ACC112 (cell line): ENCODE data around the gene ADGRV1.
"Not testable (repeated sequence)": the region's sequence is repeated elsewhere in the genome, so short reads cannot be mapped to it uniquely, and the experiment has no call there.

Experiments
- H2AFZ ChIP-seq: fragments of 200-600 bp; sonication (generic); one replicate; pipeline ENCODE4 v1.6.0; 2017; ENCODE audit warnings: antibody characterized with exemption, low read length; ENCODE audit not compliant: unreplicated experiment
- H3K27ac ChIP-seq: fragments of 200-600 bp; sonication (generic); 2 replicates; pipeline ENCODE4 v1.5.1; 2014; ENCODE audit warnings: low read depth, mild to moderate bottlenecking, antibody characterized with exemption, low read length, moderate library complexity
- H3K27me3 ChIP-seq: fragments of 200-600 bp; sonication (generic); 2 replicates; pipeline ENCODE4 v1.6.1; 2014; ENCODE audit warnings: mild to moderate bottlenecking, antibody characterized with exemption, low read length, moderate library complexity, mixed read lengths; ENCODE audit not compliant: insufficient read depth
- H3K36me3 ChIP-seq: fragments of 200-600 bp; sonication (generic); 2 replicates; pipeline ENCODE4 v1.6.1; 2016; ENCODE audit warnings: mild to moderate bottlenecking, antibody characterized with exemption, low read length, moderate library complexity, mixed read lengths; ENCODE audit not compliant: insufficient read depth
- H3K4me1 ChIP-seq: fragments of 200-600 bp; sonication (generic); one replicate; pipeline ENCODE4 v1.6.1; 2016; ENCODE audit warnings: low read length, mixed read lengths; ENCODE audit not compliant: insufficient read depth, unreplicated experiment, control insufficient read depth
- H3K4me3 ChIP-seq: fragments of 200-600 bp; sonication (generic); 2 replicates; pipeline ENCODE4 v1.5.1; 2014; ENCODE audit warnings: mild to moderate bottlenecking, low read depth, low read length
- H3K79me2 ChIP-seq: fragments of 200-600 bp; sonication (generic); one replicate; pipeline ENCODE4 v1.6.0; 2016; ENCODE audit warnings: low read length; ENCODE audit not compliant: control insufficient read depth, unreplicated experiment, insufficient read depth

ADGRV1 gene

GRCh38 chr5:91025956-91026355 lies 467.4 kb downstream of the ADGRV1 start:
- Histone ChIP-seq H2AFZ (no peak overlapping the region), H3K4me1 (no peaks in the 10 kb centered on the region), H3K4me3 (no peak overlapping the region), H3K36me3 (no peaks in the 10 kb centered on the region), H3K79me2 (no peaks in the 10 kb centered on the region), H3K27ac (no peak overlapping the region), H3K27me3 (no peaks in the 10 kb centered on the region)

- Histone ChIP-seq H3K36me3 (no peaks in the 10 kb centered on the region), H3K4me3 (no peak overlapping the region), H3K79me2 (no peaks in the 10 kb centered on the region), H3K27ac (no peak overlapping the region), H3K4me1 (no peaks in the 10 kb centered on the region), H3K27me3 (no peaks in the 10 kb centered on the region), H2AFZ (no peak overlapping the region)
Measured at GRCh38 chr5:91026466-91026865, 467.9 kb downstream of the ADGRV1 start.

GRCh38 chr5:91027405-91028139 lies 469.0 kb downstream of the ADGRV1 start:
- Histone ChIP-seq H3K27me3 (no peaks in the 10 kb centered on the region), H3K4me3 (no peak overlapping the region), H3K36me3 (no peaks in the 10 kb centered on the region), H3K4me1 (no peaks in the 10 kb centered on the region), H3K27ac (no peak overlapping the region), H2AFZ (no peak overlapping the region), H3K79me2 (no peaks in the 10 kb centered on the region)

GRCh38 chr5:91028499-91028956 lies 469.9 kb downstream of the ADGRV1 start:
- no peak overlapping the region for H3K27ac ChIP-seq
- H3K4me1 ChIP-seq = no peaks in the 10 kb centered on the region
- no peaks in the 10 kb centered on the region for H3K79me2 ChIP-seq
- no peak overlapping the region for H3K4me3 ChIP-seq
- no peaks in the 10 kb centered on the region for H3K27me3 ChIP-seq
- no peaks in the 10 kb centered on the region for H3K36me3 ChIP-seq
- no peak overlapping the region for H2AFZ ChIP-seq

GRCh38 chr5:91030521-91031401 lies 472.2 kb downstream of the ADGRV1 start:
- Histone ChIP-seq H2AFZ (no peak overlapping the region), H3K27ac (no peak overlapping the region), H3K79me2 (no peaks in the 10 kb centered on the region), H3K4me1 (no peaks in the 10 kb centered on the region), H3K36me3 (no peaks in the 10 kb centered on the region), H3K27me3 (no peaks in the 10 kb centered on the region), H3K4me3 (no peak overlapping the region)

GRCh38 chr5:91031402-91031752 lies 472.8 kb downstream of the ADGRV1 start:
- Histone ChIP-seq H2AFZ (no peak overlapping the region), H3K79me2 (no peaks in the 10 kb centered on the region), H3K27ac (no peak overlapping the region), H3K4me3 (no peak overlapping the region), H3K4me1 (no peaks in the 10 kb centered on the region), H3K36me3 (no peaks in the 10 kb centered on the region), H3K27me3 (no peaks in the 10 kb centered on the region)

- no peaks in the 10 kb centered on the region for H3K4me1 ChIP-seq
- no peak overlapping the region for H3K27ac ChIP-seq
- no peaks in the 10 kb centered on the region for H3K27me3 ChIP-seq
- H3K36me3 ChIP-seq = no peaks in the 10 kb centered on the region
- no peak overlapping the region for H3K4me3 ChIP-seq
- H2AFZ ChIP-seq = no peak overlapping the region
- no peaks in the 10 kb centered on the region for H3K79me2 ChIP-seq
Measured at GRCh38 chr5:91032125-91032524, 473.5 kb downstream of the ADGRV1 start.

GRCh38 chr5:91033370-91033769 lies 474.8 kb downstream of the ADGRV1 start:
- Histone ChIP-seq H3K27me3 (no peaks in the 10 kb centered on the region), H3K27ac (no peak overlapping the region), H3K4me3 (no peak overlapping the region), H2AFZ (no peak overlapping the region), H3K36me3 (no peaks in the 10 kb centered on the region), H3K4me1 (no peaks in the 10 kb centered on the region), H3K79me2 (no peaks in the 10 kb centered on the region)

- no peak overlapping the region for H3K4me3 ChIP-seq
- H3K27ac ChIP-seq = no peak overlapping the region
Measured at GRCh38 chr5:91038180-91038808, 479.7 kb downstream of the ADGRV1 start.

GRCh38 chr5:91041132-91041531 lies 482.5 kb downstream of the ADGRV1 start:
- H3K27me3 ChIP-seq, H3K79me2 ChIP-seq, H3K4me1 ChIP-seq, H2AFZ ChIP-seq, H3K36me3 ChIP-seq, H3K4me3 ChIP-seq, H3K27ac ChIP-seq: not testable (repeated sequence)

More at GRCh38 chr5:91038180-91038808, 479.7 kb downstream of the ADGRV1 start:
- Histone ChIP-seq H3K27me3 (no peaks in the 10 kb centered on the region), H3K4me1 (no peaks in the 10 kb centered on the region), H2AFZ (no peak overlapping the region), H3K36me3 (no peaks in the 10 kb centered on the region), H3K79me2 (no peaks in the 10 kb centered on the region)
